HFFc6 (cell line): ENCODE measurements around the gene SDHAF1. TPM values are rescaled to one million over a fixed set of nuclear protein-coding genes. Genes with fewer than 3 reads are reported as not detected.

Source experiments
- DNase-seq: peaks from one replicate; pipeline ENCODE4 v3.0.0-alpha.2; 2018
- H3K27ac Mint-ChIP-seq: 2 replicates; pipeline ENCODE4 v1.8.0; 2020; ENCODE audit warnings: mild to moderate bottlenecking, mixed read lengths
- H3K27me3 Mint-ChIP-seq: 2 replicates; pipeline ENCODE4 v1.8.0; 2021; ENCODE audit warnings: mild to moderate bottlenecking, moderate library complexity, mixed read lengths; ENCODE audit not compliant: insufficient read depth
- H3K36me3 Mint-ChIP-seq: 2 replicates; pipeline ENCODE4 v1.8.0; 2021; ENCODE audit warnings: low read depth, mixed read lengths
- H3K4me1 Mint-ChIP-seq: 2 replicates; pipeline ENCODE4 v1.8.0; 2020; ENCODE audit warnings: low read depth, mixed read lengths
- H3K4me3 Mint-ChIP-seq: 2 replicates; pipeline ENCODE4 v1.8.0; 2020; ENCODE audit warnings: mild to moderate bottlenecking, moderate library complexity, mixed read lengths
- H3K9me3 Mint-ChIP-seq: 2 replicates; pipeline ENCODE4 v1.8.0; 2020; ENCODE audit warnings: mild to moderate bottlenecking, mixed read lengths
- CTCF ChIP-seq: fragments of 200-600 bp; sonication (generic); IDR thresholded peaks from 2 replicates; pipeline ENCODE4 v1.5.0; 2021; ENCODE audit warnings: antibody characterized with exemption, mild to moderate bottlenecking
- total RNA-seq, 6 experiments: library from RNA; stranded (reverse); fragmentation: NEBNext Ultra II Directional; extraction: Animal tissue kit (Norgen Biotek cat#: 25700); gene quantifications; 2 replicates in 1 of 6; 3 replicates in 5 of 6; pipeline ENCODE4 v1.2.3, GENCODE V29; 2021

Gene SDHAF1
- total RNA-seq, 6 experiments from 2014 or later = 8.2 to 12.5 (median 8.9) TPM

- no peak for DNase-seq
- Mint-ChIP-seq H3K27ac (no peak overlapping the region), H3K27me3 (0 out of 2 replicates have a peak, but pooled peaks cover 1% of the 10 kb centered on the region), H3K9me3 (no peaks in the 10 kb centered on the region), H3K36me3 (peaks cover 40% of the 10 kb centered on the region), H3K4me1 (peaks cover 19% of the 10 kb centered on the region), H3K4me3 (no peak overlapping the region)
- TF ChIP-seq CTCF = no peak
Observed at GRCh38 chr19:36027696-36028095, 32.7 kb downstream of the SDHAF1 start.

- Mint-ChIP-seq H3K27me3 (0 out of 2 replicates have a peak, but pooled peaks cover 1% of the 10 kb centered on the region), H3K4me3 (no peak overlapping the region), H3K27ac (no peak overlapping the region; the same call in 1 of the 2 replicates), H3K4me1 (peaks cover 25% of the 10 kb centered on the region), H3K36me3 (peaks cover 36% of the 10 kb centered on the region), H3K9me3 (no peaks in the 10 kb centered on the region)
- no peak for TF ChIP-seq CTCF
- DNase-seq = no peak
Observed at GRCh38 chr19:36028313-36029041, 33.5 kb downstream of the SDHAF1 start.

GRCh38 chr19:36030264-36031148 lies 35.5 kb downstream of the SDHAF1 start:
- Mint-ChIP-seq H3K9me3 (no peaks in the 10 kb centered on the region), H3K4me3 (no peak overlapping the region), H3K27ac (no peak overlapping the region; the same call in 1 of the 2 replicates), H3K27me3 (0 out of 2 replicates have a peak, but pooled peaks cover under 1% of the 10 kb centered on the region), H3K36me3 (peaks cover 30% of the 10 kb centered on the region), H3K4me1 (peaks cover 30% of the 10 kb centered on the region)
- DNase-seq = peak; percentile 16
- TF ChIP-seq CTCF = peak; percentile 50

- Mint-ChIP-seq H3K27ac (no peak overlapping the region), H3K4me3 (peak overlapping the region; percentile 36; the same call in 1 of the 2 replicates), H3K4me1 (peaks cover 30% of the 10 kb centered on the region), H3K36me3 (peaks cover 25% of the 10 kb centered on the region), H3K27me3 (no peaks in the 10 kb centered on the region), H3K9me3 (no peaks in the 10 kb centered on the region)
- no peak for DNase-seq
- TF ChIP-seq CTCF = no peak
Observed at GRCh38 chr19:36031308-36031707, 36.3 kb downstream of the SDHAF1 start.

- H3K9me3 Mint-ChIP-seq = no peaks in the 10 kb centered on the region
- H3K36me3 Mint-ChIP-seq = peaks cover 19% of the 10 kb centered on the region
- peaks cover 30% of the 10 kb centered on the region for H3K4me1 Mint-ChIP-seq
- TF ChIP-seq CTCF = peak; percentile 47
- peak within 1 kb of the TSS; percentile 69 for H3K27ac Mint-ChIP-seq
- DNase-seq = peak; percentile 44
- H3K4me3 Mint-ChIP-seq = peak within 1 kb of the TSS; percentile 88
- no peaks in the 10 kb centered on the region for H3K27me3 Mint-ChIP-seq
Observed at GRCh38 chr19:36032251-36033104, 37.5 kb downstream of the SDHAF1 start, which contains the start of gene CLIP3. Gene CLIP3, minus strand, starts transcription at chr19:36032873. Its CDS starts 516 bp downstream, at chr19:36032357.
